ENCODE results near the gene TNP2.

Gene TNP2

GRCh38 chr16:11268921-11269375 is at the start of gene TNP2:
TSS of gene TNP2 (minus strand) at chr16:11269325. CDS start at chr16:11269262, 63 bp downstream.
- Mint-ChIP-seq H3K27ac (no peak within 1 kb of the TSS), H3K4me3 (no peak within 1 kb of the TSS), H3K4me1 (peaks cover 9% of the 10 kb centered on the region)

GRCh38 chr16:11318817-11319216 is 49.7 kb upstream of the TNP2 start:
- H3K27me3 Mint-ChIP-seq = peaks cover 2% of the 10 kb centered on the region
- H3K9me3 Mint-ChIP-seq = no peaks in the 10 kb centered on the region
- peaks cover 6% of the 10 kb centered on the region for H3K4me1 Mint-ChIP-seq
- DNase-seq (no peak), ATAC-seq (no peak)
- no peak overlapping the region for H3K27ac Mint-ChIP-seq
- no peak overlapping the region for H3K4me3 Mint-ChIP-seq
- no peaks in the 10 kb centered on the region for H3K36me3 Mint-ChIP-seq (ENCODE audit: low read depth)

More at GRCh38 chr16:11268921-11269375, at the start of gene TNP2:
- DNase-seq (no peak), ATAC-seq (no peak)
- no peaks in the 10 kb centered on the region for H3K9me3 Mint-ChIP-seq
- no peaks in the 10 kb centered on the region for H3K36me3 Mint-ChIP-seq (ENCODE audit: low read depth)
- no peaks in the 10 kb centered on the region for H3K27me3 Mint-ChIP-seq

- no peaks in the 10 kb centered on the region for H3K36me3 Mint-ChIP-seq (ENCODE audit: low read depth)
- H3K27ac Mint-ChIP-seq = no peak overlapping the region
- H3K27me3 Mint-ChIP-seq = peaks cover 2% of the 10 kb centered on the region
- DNase-seq = no peak
- H3K4me1 Mint-ChIP-seq = peaks cover 27% of the 10 kb centered on the region
- ATAC-seq = no peak
- no peak overlapping the region for H3K4me3 Mint-ChIP-seq
- no peaks in the 10 kb centered on the region for H3K9me3 Mint-ChIP-seq
These were observed 47.3 kb upstream of the TNP2 start for GRCh38 chr16:11316331-11317015.

- H3K4me1 Mint-ChIP-seq = peaks cover 36% of the 10 kb centered on the region
These were observed 46.4 kb upstream of the TNP2 start for GRCh38 chr16:11315510-11315909.

GRCh38 chr16:11314309-11314894 is 45.3 kb upstream of the TNP2 start:
- ATAC-seq (no peak), DNase-seq (no peak)
- Mint-ChIP-seq H3K4me1 (peaks cover 45% of the 10 kb centered on the region), H3K27ac (no peak overlapping the region), H3K27me3 (peaks cover 2% of the 10 kb centered on the region), H3K9me3 (no peaks in the 10 kb centered on the region), H3K4me3 (no peak overlapping the region), H3K36me3 (ENCODE audit: low read depth) (no peaks in the 10 kb centered on the region)

More at GRCh38 chr16:11315510-11315909, 46.4 kb upstream of the TNP2 start:
- Mint-ChIP-seq H3K9me3 (no peaks in the 10 kb centered on the region), H3K27ac (no peak overlapping the region), H3K36me3 (ENCODE audit: low read depth) (no peaks in the 10 kb centered on the region), H3K27me3 (peaks cover 2% of the 10 kb centered on the region), H3K4me3 (no peak overlapping the region)
- no peak for DNase-seq
- no peak for ATAC-seq

- Mint-ChIP-seq H3K4me3 (no peak overlapping the region), H3K4me1 (peaks cover 45% of the 10 kb centered on the region), H3K9me3 (no peaks in the 10 kb centered on the region), H3K27ac (no peak overlapping the region), H3K27me3 (peaks cover 2% of the 10 kb centered on the region), H3K36me3 (ENCODE audit: low read depth) (no peaks in the 10 kb centered on the region)
- DNase-seq (no peak), ATAC-seq (no peak)
These were observed 44.6 kb upstream of the TNP2 start for GRCh38 chr16:11313493-11314308.

- Mint-ChIP-seq H3K27ac (peak overlapping the region; percentile 44), H3K27me3 (peaks cover 2% of the 10 kb centered on the region), H3K4me1 (peaks cover 50% of the 10 kb centered on the region), H3K36me3 (ENCODE audit: low read depth) (no peaks in the 10 kb centered on the region), H3K4me3 (no peak overlapping the region), H3K9me3 (no peaks in the 10 kb centered on the region)
- DNase-seq (no peak), ATAC-seq (peak; percentile 16)
These were observed 43.8 kb upstream of the TNP2 start for GRCh38 chr16:11312718-11313492.

- ATAC-seq (peak; percentile 15), DNase-seq (peak; percentile 26)
- Mint-ChIP-seq H3K36me3 (ENCODE audit: low read depth) (no peaks in the 10 kb centered on the region), H3K27ac (peak overlapping the region; percentile 70), H3K4me1 (peaks cover 53% of the 10 kb centered on the region), H3K4me3 (no peak overlapping the region), H3K27me3 (peaks cover 2% of the 10 kb centered on the region), H3K9me3 (no peaks in the 10 kb centered on the region)
These were observed 42.0 kb upstream of the TNP2 start for GRCh38 chr16:11310997-11311561.

GRCh38 chr16:11310634-11310977 is 41.5 kb upstream of the TNP2 start:
- Mint-ChIP-seq H3K4me1 (peaks cover 53% of the 10 kb centered on the region), H3K27ac (peak overlapping the region; percentile 70), H3K36me3 (ENCODE audit: low read depth) (no peaks in the 10 kb centered on the region), H3K27me3 (peaks cover 2% of the 10 kb centered on the region), H3K9me3 (no peaks in the 10 kb centered on the region), H3K4me3 (no peak overlapping the region)
- ATAC-seq (no peak), DNase-seq (no peak)

GRCh38 chr16:11309895-11310633 is 40.9 kb upstream of the TNP2 start:
- Mint-ChIP-seq H3K9me3 (no peaks in the 10 kb centered on the region), H3K4me3 (no peak overlapping the region), H3K4me1 (peaks cover 53% of the 10 kb centered on the region), H3K36me3 (ENCODE audit: low read depth) (no peaks in the 10 kb centered on the region), H3K27me3 (peaks cover 2% of the 10 kb centered on the region), H3K27ac (peak overlapping the region; percentile 32)
- DNase-seq (no peak), ATAC-seq (no peak)

GRCh38 chr16:11308493-11309283 is 39.6 kb upstream of the TNP2 start:
- DNase-seq = no peak
- no peak overlapping the region for H3K27ac Mint-ChIP-seq
- no peak for ATAC-seq
- no peak overlapping the region for H3K4me3 Mint-ChIP-seq
- no peaks in the 10 kb centered on the region for H3K36me3 Mint-ChIP-seq (ENCODE audit: low read depth)
- no peaks in the 10 kb centered on the region for H3K27me3 Mint-ChIP-seq
- no peaks in the 10 kb centered on the region for H3K9me3 Mint-ChIP-seq
- peaks cover 48% of the 10 kb centered on the region for H3K4me1 Mint-ChIP-seq

GRCh38 chr16:11307639-11308492 is 38.7 kb upstream of the TNP2 start:
- ATAC-seq = no peak
- H3K36me3 Mint-ChIP-seq (ENCODE audit: low read depth) = no peaks in the 10 kb centered on the region
- no peaks in the 10 kb centered on the region for H3K9me3 Mint-ChIP-seq
- H3K27me3 Mint-ChIP-seq = no peaks in the 10 kb centered on the region
- H3K4me3 Mint-ChIP-seq = no peak overlapping the region
- DNase-seq = no peak
- no peak overlapping the region for H3K27ac Mint-ChIP-seq
- peaks cover 39% of the 10 kb centered on the region for H3K4me1 Mint-ChIP-seq
